Esophagus muscularis mucosa (tissue), 4 donors: ENCODE measurements around the gene ANTXRL.

Experiments
- CTCF ChIP-seq, 3 experiments: fragments of 200-600 bp in 2 of 3; fragments of 450-650 bp in 1 of 3; sonication (generic) in 2 of 3; IDR thresholded peaks; one replicate each; pipeline ENCODE4 v1.5.1; 2017 to 2019; ENCODE audit warnings: antibody characterized with exemption in 3 of 3, mild to moderate bottlenecking in 2 of 3, moderate library complexity in 1 of 3
- EP300 ChIP-seq: sonication (generic); formaldehyde crosslinking; IDR thresholded peaks from one replicate; pipeline ENCODE4 v1.6.1; 2017; ENCODE audit warnings: antibody characterized with exemption
- POLR2A ChIP-seq: fragments of 450-650 bp; IDR thresholded peaks from one replicate; pipeline ENCODE4 v1.6.1; 2017; ENCODE audit warnings: antibody characterized with exemption, moderate library complexity, mild to moderate bottlenecking, low read depth
- POLR2AphosphoS5 ChIP-seq, 2 donors: sonication (generic); formaldehyde crosslinking; IDR thresholded peaks; one replicate each; pipeline ENCODE4 v1.6.1; 2017; ENCODE audit warnings: antibody characterized with exemption in 2 of 2

GRCh38 chr10:46268076-46268881, 18.5 kb upstream of the ANTXRL start:
- TF ChIP-seq CTCF (IDR thresholded peaks at IDR 0.05) = no peak
- no peak for TF ChIP-seq POLR2A
- TF ChIP-seq POLR2AphosphoS5 (IDR thresholded peaks at IDR 0.05) = no peak
- no peak for TF ChIP-seq EP300
